ENCODE results near the gene HERPUD1.
"Not testable (repeated sequence)": the region's sequence is repeated elsewhere in the genome, so short reads cannot be mapped to it uniquely, and the experiment has no call there.

Gene HERPUD1

GRCh38 chr16:56953006-56953405, 21.1 kb downstream of the HERPUD1 start:
- DNase-seq = no peak

- DNase-seq = no peak
These were observed 24.1 kb downstream of the HERPUD1 start for GRCh38 chr16:56956076-56956475.

- DNase-seq = no peak
These were observed 24.8 kb downstream of the HERPUD1 start for GRCh38 chr16:56956756-56957155.

DNA sequence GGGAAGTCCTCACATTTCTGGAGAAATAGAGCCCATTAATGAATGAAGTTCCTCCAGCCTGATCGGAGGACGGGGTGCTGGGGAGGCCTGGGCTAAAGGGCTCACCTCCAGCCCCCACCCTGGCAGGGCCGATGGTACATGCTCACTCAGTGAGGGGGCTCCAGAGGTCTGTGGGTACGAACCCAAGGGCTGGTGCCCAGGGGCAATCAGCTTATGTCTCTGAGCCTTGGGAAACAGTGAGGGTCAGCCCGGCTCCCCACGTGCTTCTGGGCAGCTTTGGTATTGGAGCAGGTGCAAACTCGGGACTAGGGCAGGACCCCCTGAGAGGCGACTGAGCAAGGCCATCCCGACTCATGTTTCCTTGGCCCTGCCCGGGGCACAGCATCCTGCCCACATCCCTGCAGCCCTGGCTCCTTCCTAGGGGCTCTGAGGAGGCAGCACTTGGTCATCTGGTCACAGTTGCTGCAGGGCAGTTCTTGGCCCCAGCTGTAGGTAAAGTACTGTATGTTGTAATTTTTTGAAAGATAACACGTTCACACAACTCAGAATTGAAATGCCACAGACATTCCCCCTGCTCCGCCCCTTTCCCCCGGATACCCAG, 28.8 kb downstream of the HERPUD1 start:
- DNase-seq = no peak

DNA sequence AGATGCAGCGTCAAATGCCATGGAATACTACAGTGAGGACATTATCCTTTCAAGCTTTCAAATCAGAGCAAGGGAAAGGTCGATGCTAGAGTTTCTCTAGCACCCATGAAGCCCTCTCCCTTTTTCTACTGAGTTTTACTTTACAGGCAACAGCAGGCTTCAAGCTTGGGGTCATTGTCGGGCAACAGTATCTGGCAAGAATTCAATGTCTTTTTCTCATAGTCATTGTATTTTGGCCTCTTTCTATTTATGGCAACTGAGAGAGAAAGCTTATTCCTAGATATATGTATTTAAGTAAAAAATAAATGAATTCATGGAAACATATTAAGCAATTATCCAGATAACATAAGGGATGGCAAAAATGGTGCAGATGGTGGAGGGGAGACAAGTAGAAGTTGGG, 29.4 kb downstream of the HERPUD1 start:
- no peak for DNase-seq

- DNase-seq = no peak
These were observed 29.9 kb downstream of the HERPUD1 start, which contains the start of gene CETP for GRCh38 chr16:56961851-56962281. Gene CETP (plus strand): TSS chr16:56961950. CDS start chr16:56961980, 30 bp downstream.

DNA sequence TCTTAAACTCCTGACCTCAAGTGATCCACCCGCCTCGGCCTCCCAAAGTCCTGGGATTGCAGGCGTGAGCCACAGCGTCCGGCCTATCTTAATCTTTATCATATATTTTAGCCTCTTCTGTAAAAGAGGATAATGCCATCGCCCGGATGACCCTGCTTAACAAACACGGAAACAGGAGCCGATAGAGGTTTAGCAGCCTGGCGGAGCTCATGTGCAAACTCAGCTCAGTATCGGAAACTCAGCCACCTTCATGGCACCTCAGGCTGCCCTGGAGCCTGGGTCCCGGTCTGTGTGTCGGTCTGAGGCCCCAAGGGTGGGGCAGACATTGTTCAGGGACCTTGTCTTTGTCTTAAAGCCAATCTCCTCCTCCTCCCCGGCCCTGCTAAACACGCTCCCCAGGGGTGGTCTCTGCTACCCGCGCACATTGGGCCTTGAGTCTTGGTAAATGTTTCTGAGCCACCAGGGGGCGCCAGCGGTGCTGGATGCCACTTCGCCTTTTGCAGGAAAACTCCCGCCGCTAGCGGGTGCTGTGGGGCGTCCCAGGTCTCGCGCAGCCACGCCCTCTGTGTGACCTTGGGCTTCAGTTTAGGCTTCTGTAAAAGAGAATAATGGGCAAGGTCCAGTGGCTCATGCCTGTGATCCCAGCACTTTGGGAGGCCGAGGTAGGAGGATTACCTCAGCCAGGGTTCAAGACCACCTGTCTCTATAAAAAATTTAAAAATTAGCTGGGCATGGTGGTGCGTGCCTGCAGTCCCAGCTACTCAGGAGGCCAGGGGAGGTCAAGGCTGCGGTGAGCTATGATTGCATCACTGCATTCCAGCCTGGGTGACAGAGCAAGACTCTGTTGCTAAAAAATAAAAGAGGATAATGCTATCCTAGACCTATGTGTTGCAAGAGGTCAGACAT, 32.6 kb downstream of the HERPUD1 start:
- peak in 43 of 56 donors; percentile 14 to 76 (median 42) for DNase-seq

DNA sequence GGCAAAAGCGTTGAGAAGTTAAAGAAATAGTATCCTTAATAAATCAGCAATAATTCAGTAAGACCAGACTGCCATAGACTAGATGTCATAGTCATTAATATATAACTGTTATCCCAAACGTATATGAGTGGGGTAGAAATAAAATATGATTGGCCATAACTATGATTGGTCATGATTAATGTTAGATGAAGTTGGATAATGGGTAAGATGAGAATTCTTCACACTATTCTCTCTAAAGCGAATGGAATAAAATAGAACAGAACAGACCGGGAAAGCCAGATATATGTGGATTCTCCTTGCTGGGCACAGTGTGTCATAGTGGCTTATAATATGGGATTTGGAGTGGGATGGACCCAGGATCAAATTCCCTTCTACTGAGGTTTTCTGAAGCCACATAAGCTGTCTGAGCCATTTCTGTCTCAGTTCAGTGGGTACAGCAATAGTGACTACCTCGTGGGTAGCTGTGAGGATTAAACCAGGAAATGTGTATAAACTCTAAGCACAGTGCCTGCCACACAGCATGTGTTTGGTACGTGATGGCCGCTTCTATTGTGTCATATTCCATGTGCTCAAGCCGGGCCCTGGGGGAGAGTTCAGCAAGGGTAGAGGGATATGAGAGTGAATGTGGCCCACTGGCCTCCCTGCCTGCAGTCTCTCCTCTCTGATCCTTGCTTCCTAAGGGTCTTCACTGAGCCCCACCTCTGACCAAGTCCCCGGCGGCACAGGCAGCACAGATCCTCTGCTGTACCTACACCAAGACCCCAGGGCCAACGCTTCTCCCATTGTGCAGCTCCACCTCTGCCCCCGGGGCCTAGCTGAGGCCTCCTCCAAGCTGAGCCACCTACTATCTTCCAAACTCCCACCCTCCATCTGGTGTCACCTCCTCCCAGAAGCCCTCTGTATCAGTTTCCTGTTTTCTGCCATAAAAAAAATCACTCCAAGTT, 33.5 kb downstream of the HERPUD1 start:
- DNase-seq = peak in 2 of 56 donors; percentile 11 to 16

- no peak for DNase-seq
These were observed 34.1 kb downstream of the HERPUD1 start for GRCh38 chr16:56966093-56966475.

DNA sequence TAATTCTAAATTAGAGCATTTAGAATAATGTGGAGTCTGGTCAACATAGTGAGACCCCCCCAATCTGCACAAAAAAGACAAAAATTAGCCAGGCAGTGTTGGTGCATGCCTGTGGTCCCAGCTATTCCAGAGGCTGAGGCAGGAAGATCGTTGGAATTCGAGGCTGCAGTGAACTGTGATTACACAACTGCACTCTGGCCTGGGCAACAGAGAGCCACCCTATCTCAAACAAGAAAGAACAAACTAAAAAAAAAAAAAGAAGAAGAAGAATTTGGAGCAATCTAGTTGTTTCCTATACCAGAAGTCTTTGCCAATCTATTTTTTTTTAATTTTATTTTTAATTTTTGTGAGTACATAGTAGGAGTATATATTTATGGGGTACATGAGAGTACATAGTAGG, 35.8 kb downstream of the HERPUD1 start:
- no peak for DNase-seq

DNA sequence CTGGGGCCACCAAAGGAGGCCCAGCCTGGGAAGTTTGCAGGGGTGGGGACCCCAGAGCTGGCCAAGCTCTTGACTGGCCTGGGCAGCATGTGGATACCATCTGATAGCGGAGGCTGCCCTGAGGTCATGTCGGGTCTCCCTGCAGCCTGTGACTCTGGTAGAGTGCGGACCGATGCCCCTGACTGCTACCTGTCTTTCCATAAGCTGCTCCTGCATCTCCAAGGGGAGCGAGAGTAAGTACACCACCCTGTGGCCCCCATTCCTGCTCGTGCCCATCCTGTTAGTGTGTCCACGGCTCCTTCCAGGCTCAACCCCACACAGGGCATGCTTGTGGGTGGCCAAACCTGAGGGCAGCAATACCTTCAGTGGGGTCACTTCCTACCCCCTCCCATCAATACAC, 37.8 kb downstream of the HERPUD1 start:
- DNase-seq = no peak

DNA sequence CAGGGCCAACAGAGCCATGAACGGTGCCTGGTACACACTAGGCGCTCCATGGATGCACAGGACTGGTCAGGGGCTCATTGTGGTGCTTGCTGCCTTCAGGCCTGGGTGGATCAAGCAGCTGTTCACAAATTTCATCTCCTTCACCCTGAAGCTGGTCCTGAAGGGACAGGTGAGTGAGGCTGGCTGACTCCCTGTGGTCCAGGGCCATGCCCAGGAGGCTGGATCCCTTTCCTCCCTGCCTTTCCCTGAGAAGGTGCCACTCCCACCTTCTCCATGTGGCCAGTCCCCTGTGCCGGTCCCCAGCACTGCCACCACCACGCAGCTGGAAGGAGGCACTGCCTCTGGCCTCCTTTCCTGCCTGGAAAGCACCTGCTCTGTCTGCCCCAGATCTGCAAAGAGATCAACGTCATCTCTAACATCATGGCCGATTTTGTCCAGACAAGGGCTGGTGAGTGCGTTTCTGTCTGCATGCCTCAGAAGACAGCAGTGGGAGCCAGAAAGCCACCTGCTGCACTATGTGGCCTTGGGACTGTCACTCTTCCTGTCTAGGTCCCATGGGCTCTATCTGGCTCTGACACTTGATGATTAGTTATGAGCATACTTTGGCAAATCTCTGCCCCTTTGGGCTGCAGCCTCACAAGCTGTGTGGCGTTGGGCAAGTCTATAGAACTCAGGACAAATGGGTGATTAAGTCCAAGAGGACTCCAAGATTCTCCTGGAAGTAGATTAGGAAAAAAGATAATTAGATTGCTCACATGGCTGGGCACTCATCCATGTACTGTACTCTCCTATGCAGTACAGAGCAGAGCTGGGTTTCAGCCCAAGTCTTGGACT, 39.2 kb downstream of the HERPUD1 start:
- DNase-seq = no peak

DNA sequence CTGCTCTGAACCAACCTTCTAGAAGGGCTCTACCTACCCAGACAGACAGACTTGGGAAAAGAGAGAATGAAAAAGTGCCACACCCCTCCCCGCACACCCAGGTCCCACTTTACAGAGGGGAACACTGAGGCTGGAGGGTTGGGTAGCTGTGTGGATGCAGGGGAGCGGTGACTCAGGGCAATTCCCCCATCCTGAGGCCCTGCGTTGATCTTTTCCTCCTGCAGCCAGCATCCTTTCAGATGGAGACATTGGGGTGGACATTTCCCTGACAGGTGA, 39.8 kb downstream of the HERPUD1 start:
- DNase-seq = no peak

- DNase-seq = no peak
These were observed 40.7 kb downstream of the HERPUD1 start for GRCh38 chr16:56972403-56973293.

DNA sequence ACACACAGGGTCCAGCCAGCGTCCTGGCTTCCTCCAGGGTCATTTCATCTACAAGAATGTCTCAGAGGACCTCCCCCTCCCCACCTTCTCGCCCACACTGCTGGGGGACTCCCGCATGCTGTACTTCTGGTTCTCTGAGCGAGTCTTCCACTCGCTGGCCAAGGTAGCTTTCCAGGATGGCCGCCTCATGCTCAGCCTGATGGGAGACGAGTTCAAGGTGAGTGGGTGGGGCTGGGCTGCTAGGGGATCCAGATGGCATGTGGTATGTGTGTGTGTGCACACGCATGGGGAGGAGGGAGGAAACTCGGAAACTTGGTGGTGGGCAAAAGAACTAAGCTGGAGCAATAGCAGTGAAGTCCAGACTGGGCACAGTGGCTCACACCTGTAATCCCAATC, 41.4 kb downstream of the HERPUD1 start:
- DNase-seq = no peak

- not testable (repeated sequence) for DNase-seq
These were observed 42.0 kb downstream of the HERPUD1 start for GRCh38 chr16:56973899-56974298.

DNA sequence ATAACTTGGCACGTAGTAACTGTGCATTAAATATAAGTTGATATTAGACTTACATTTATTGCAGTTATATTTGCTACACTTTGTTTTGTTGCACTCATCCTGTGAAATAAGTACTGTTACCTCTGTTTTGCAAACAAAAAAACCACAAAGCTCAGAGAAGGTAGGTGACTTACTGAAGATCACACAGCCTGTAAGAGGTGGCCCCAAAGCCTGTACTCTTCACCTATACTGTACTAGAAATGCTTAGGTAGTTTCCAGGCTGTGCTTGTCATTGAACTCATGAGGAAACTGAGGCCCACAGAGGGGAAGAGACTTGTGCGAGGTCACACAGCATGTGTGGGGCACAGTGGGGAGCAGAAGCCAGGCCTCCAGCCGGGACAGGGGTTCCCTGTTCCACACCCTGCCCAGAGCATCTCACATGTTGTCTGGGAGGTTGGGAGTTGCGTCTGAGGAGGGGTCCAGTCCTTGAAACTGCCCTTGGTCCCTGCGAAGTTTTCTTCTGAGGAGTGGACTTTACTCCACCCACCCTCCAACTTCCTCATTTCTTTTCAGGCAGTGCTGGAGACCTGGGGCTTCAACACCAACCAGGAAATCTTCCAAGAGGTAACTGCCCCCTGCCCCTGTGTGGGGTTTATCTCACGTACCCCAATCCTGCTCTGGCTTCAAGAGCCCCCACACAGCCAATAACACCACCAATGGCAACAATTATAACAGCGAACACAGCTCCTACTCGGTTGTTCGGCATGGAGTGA, 42.8 kb downstream of the HERPUD1 start:
- no peak for DNase-seq

GRCh38 chr16:56975714-56976113, 43.8 kb downstream of the HERPUD1 start:
- DNase-seq = no peak

DNA sequence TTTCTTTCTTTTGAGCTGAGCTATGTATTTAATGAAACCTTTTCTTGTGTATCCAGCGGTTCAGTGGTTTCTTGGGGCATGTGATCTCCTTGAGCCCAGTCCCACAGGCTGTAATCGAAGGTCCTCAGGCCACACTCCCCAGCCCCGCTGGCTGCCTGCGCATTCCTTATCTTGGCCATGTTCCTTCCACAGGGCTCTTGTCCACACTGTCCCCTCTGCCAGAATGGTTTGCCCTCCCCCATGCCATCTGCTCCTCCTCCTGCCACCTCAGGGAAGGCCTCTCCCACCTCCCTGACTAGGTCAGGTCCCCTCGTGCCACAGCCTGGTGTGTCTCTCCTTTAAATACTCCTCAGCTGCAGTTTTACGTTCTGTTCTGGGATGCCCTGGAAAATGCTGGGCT, 45.3 kb downstream of the HERPUD1 start:
- DNase-seq = no peak
